Fibroblast of skin of right quadriceps (primary cell): ENCODE data around the gene CFAP77.

Experiments
- DNase-seq: peaks from one replicate; pipeline ENCODE4 v3.0.0-alpha.2; 2013

CFAP77 gene

DNA sequence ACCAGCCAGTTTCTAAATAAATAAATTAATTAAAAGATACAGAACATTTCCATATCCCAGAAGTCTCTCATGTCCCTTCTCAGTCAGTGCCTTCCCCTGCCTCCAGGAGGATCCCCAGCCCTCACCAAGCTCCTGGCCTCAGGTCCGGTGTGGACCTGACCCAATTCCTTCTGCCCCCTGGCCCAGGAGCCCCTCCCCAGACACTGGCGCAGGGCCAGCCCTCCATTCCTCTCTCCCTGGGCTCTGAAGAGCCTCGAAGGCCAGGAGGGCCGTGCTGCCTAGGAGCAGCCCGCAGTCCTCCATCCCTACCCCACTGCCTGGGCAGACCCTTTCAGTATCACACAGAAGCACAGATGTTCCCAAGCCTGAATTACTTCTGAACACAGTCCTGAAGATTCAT is 110.6 kb downstream of the CFAP77 start:
- DNase-seq: no peak

- DNase-seq: no peak
Observed at GRCh38 chr9:132525308-132526023, 115.5 kb downstream of the CFAP77 start.

GRCh38 chr9:132531195-132531594 is 121.2 kb downstream of the CFAP77 start:
- no peak for DNase-seq

DNA sequence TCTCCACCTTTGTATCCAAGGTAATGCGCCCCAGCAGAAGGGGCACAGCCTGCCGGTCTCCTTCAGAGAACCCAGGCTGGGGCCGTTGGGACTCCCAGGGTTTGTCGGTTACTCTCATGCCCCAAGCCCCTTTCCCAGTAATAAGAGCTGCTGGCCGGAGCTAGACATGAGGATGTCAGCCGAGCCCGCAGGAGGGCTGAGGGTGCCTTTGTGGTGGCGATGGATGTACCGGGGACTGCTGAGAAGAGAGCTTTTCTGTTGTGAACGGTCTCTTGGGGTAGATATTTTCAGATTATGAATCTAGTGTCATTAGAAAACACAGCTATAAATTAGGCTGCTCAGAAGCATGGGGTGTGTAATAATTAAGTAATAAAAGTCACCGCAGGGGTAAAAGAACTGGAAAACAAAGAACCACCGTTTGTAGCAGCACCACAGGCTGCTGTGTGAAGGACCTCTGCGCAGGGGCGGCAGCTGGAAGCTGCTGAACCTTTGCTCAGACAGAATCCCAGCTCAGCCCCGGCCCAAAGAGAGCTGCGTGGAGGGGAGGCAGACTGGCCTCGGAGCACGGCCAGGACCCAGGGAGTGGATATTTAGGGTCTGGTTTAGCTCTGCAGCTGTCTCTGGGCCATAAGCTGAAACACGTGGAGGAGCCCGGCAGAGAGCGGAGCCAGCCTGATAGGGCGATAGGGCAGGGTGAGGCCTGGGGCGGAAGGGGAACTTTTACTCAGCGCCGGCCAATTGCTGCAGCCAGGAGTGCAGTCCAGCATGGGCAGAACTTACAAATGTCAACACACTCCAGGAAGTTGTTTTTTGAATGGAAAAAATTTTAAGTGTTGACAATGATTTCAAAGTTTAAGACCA is 121.9 kb downstream of the CFAP77 start:
- no peak for DNase-seq

GRCh38 chr9:132534832-132535231 is 124.8 kb downstream of the CFAP77 start:
- DNase-seq: no peak

DNA sequence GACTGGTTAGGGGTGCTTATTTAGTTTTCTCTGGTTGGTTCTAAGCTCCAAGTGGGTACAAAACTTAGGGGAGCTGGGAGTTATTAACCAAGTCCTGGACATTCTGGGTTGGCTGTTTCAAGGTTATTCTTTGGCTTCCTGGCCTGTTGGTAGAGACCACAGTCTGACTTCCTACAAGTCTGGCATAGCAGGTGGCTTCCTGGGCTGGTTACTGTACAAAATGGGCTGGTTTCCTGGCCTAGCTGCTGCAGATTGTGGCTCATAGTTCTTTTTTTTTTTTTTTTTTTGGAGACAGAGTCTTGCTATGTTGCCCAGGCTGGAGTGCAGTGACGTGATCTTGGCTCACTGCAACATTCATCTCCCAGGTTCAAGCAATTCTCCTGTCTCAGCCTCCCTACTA is 126.1 kb downstream of the CFAP77 start:
- DNase-seq: no peak

GRCh38 chr9:132537352-132537751 is 127.3 kb downstream of the CFAP77 start:
- DNase-seq: no peak

GRCh38 chr9:132538071-132538470 is 128.1 kb downstream of the CFAP77 start:
- no peak for DNase-seq

- no peak for DNase-seq
Observed at GRCh38 chr9:132539096-132539495, 129.1 kb downstream of the CFAP77 start.

DNA sequence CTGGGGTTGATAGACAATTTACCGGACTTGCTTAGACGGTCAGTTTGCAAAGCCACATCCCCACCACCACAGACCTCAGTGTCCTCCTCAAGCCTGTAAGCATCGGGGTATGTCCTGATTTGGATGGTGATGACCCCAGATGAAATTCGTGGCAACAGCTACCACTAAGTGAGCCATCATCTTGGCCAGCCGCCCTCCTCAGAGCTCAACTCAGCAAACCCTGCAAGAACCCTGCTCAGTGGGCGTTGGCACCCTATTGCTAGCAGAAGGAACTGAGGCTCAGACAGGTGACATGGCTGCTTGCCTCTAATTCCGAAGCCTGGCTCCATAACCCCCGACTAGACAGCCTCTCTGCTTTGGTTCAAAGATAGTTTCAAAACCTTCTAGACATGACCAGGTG is 131.0 kb downstream of the CFAP77 start:
- no peak for DNase-seq

DNA sequence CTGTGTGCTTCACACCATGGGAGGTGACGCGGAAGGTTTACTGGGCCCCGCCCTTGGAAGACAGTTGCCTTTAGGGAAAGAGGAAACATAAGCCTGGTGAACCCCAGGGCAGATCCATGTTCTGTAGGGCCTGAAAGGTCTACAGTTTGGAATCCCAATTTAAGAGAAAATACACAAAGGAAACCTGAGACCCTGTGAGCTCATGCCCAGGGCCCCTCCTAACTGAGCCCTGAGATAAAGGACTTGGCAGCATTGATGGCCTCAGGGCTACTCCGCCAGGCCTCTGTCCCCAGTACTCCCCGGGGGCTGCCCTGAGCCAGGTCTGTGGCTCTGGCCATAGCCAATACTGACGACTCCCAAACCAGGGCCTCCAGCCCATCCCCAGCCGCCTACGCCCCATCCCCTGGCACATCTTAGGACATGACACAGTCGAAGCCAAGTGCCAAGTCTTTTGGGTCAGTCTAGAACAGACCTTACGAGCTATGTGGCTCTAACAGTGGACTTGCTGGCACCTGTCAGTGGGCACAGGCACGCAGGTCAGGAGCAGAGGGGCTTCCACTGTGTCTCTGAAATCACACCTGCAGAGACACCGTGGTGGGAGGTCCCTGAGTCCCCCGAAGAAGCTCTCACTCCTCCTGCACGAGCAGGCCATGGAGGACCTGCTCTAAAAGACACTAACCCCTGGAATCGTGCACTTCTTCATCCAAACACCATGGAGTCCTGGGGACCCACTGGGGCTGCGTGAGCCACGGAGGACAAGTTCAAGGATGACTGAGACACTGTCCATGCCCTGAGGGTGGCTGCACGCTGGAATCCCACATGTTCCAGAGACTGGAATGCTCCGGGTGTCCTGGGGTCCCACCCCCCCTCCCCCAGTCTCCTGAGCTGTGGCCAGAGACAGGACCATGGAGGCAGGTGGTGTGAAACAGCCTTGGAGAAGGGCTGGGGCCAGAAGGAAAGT is 132.1 kb downstream of the CFAP77 start:
- no peak for DNase-seq

DNA sequence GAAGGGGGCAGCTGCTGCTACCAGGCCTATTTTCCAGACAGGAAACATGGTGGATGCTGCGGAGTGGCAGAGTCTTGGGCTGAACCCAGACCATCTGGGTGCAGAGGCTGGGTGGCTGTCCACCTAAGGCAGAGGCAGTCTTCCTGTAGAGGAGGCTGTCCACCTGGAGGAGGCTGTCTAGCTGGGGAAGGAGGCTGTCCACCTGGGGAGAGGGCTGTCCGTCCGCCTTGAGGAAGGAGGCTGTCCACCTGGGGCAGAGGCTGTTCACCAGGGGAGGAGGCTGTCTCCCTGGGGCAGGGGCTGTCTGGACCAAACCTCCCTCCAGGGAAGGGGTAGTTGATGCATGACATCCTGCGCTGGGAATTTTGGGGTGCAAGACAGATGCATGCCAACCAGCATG is 133.2 kb downstream of the CFAP77 start:
- no peak for DNase-seq

GRCh38 chr9:132543960-132544359 is 133.9 kb downstream of the CFAP77 start:
- no peak for DNase-seq

- no peak for DNase-seq
Observed at GRCh38 chr9:132545578-132545977, 135.6 kb downstream of the CFAP77 start.

GRCh38 chr9:132546148-132547051 is 136.4 kb downstream of the CFAP77 start:
- peak; percentile 39 for DNase-seq

DNA sequence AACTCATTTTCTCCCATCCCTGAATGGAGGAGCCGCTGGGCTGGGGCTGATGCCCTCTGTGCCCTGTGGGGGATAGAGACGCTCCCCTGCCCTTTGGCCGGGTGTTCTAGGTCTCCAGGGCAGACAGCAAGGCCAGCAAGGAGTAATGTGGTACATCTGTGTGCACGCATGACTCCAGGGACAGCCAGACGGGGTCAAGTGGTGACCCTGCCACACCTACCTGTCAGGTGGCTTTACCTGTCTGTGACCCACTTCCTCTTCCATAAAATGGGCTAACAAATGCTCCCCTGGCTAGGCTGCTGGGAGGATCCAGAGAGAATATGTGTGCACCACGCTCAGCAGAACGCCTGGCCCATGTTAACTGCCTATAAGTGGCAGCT is 137.0 kb downstream of the CFAP77 start:
- no peak for DNase-seq

- DNase-seq: no peak
Observed at GRCh38 chr9:132547436-132547835, 137.4 kb downstream of the CFAP77 start.

DNA sequence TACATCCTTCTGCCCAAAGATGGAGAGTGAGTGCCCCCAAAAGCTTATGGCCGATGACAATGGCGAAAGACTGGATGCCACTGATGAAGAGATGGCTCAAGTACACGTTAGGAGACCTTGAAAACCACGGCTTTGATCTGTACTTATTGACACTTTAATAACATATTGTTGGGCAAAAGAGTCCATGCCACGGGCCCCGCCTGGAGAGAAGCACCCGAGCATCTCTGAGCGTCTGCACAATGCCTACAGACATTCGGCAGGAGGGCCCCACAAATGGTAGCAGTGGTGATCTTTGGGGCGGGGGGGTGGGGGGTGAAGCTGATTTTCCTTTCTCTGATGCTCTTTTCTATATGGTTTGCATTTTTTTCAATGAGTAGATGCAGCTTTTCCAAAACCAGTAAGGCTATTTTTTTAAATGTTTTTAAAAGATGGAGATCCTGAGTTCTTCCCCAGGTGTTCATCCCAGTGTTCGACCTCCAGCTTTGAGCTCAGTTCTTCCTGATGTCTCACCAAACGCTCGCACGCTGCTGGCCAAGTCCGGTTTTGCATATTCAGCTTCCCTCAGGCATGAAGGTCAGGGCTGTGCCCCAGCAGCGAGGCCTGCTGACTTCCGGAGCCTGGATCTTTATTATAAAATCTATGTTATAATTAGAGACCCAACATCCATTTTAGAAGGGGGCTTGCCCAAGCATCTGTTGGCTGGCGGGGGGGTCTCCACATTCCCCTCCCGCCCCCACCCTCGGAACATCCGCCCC is 138.1 kb downstream of the CFAP77 start:
- no peak for DNase-seq

GRCh38 chr9:132548751-132549640 is 139.0 kb downstream of the CFAP77 start:
- DNase-seq: peak; percentile 21

GRCh38 chr9:132551556-132551955 is 141.5 kb downstream of the CFAP77 start:
- DNase-seq: no peak
